Activated CD8-positive, alpha-beta memory T cell treated with anti-CD3 and anti-CD28 coated beads for 1 hour (primary cell): ENCODE measurements around the gene H2AZ1.

ENCODE experiments used
- DNase-seq, 2 donors: peaks; one replicate each; pipeline ENCODE4 v3.0.0-alpha.2; 2020; ENCODE audit warnings: low read depth in 1 of 2; ENCODE audit errors: extremely low read depth in 1 of 2

H2AZ1 gene

DNA sequence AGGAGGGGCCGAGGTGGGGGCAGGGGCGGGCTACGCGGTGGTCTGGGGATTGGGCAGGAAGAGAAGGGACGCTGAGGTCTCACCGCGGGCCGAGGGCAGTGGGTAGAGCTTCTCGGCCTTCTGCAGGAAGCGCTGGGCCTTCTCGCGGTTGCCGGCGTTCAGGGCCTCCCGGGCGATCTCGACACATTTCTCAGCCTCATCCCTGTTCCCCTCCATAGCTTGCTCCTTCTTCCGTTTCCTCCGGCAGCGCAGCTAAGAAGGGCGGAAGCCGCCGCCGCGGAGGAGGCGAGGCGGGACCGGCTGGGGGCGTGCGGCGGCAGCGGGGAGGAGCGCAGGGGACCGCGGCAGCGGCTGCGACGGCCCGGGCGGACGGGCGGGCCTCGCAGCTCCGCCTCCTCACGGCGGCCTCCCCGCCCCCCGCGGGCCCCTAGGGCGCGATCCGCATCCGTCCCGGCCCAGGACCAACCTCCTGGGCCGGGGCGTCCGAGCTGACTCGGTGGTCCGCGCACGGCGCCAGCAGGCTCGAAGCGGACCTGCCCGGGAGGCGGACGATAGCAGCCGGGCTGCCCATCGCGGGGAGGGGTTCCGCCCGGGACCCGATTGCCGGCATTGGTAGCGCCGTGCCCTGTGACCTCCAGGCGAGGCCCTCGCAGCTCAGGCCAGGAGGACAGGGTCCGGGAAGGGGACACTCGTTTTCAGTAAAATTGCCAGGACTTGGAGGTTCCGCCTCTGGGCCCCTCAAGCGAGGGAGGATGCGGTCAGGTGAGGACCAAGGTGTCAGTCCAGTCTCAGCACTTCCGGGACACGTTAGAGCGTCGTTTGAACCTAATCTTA lies 3.5 kb downstream of the H2AZ1 start, which contains the start of gene DNAJB14:
Gene DNAJB14 (minus strand): TSS at position 263 of the 834 bp plus-strand sequence. CDS start 47 bp downstream, at position 216.
- DNase-seq = peak; percentile 33 to 74

DNA sequence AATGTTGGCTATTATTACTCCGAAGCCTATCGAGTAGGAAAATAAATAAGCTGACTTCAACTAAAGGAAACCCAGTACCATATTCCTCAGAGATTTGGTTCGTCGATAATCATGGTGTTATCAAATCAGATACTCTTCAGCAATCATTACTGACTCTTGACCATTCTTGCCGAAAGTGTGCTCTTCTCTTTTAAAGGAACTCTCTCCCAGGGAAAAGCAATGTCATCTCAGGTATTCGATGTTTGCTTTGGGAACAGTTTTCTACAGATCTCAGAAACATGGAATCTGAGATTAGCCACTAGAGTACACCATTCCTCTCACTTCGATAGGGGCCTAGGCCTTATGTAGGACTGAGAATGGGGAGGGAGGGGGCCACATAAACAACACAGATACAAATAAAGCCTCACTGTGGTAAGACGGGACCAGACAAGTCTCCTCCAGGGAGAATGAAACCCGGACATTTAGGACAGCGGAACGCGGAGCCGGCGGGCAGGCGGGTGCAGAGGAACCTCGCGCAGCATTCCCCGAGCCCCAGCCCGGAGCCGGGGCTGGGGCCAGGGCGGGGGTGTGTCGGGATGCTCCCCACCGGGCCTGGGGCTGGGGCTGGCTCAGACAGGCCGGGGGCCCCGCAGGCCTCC lies 4.2 kb downstream of the H2AZ1 start:
- DNase-seq = peak in 1 of 2 donors; percentile 2

DNA sequence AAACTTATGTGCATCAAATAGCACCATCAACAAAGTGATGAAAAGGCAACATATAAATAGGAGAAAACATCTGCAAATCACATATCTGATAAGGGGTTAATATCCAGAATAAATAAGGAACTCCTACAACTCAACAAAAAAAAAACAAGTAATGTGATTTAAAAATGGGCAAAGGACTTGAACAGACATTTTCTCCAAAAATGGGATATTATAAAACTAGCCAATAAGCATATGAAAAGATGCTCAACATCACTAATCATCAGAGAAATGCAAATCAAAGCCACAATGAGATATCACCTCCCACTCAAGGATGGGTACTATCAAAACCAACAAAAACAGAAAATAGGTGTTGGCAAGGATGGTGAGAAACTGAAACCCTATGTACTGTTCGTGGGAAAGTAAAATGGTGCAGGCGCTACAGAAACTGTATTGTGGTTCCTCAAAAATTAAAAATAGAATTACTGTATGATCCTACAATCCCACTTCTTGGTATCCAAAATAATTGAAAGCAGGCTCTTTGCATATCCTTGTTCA lies 6.1 kb downstream of the H2AZ1 start:
- no peak for DNase-seq

DNA sequence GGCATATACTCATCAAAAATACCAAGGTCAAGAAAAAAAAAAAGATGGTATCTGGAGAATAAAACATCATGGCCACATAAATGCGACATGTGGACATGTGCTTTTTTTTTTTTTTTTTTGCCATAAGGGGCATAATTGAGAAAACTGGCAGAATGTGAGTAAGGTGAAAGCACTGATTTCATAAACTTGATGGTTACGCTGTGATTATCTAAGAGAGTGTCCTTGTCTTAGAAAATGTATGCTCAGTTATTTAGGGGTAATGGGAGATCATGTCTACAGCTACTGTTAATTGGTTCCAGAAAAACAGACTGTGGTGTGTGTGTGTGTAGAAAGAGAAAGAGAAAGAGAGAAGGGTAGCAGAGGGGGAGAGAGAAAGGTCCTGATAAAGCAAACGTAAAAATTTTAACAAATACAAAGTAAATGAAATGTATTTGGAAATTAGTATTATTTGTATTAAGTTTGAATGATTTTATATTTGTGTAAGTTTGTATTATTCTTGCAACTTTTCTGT lies 11.8 kb downstream of the H2AZ1 start:
- DNase-seq = no peak

DNA sequence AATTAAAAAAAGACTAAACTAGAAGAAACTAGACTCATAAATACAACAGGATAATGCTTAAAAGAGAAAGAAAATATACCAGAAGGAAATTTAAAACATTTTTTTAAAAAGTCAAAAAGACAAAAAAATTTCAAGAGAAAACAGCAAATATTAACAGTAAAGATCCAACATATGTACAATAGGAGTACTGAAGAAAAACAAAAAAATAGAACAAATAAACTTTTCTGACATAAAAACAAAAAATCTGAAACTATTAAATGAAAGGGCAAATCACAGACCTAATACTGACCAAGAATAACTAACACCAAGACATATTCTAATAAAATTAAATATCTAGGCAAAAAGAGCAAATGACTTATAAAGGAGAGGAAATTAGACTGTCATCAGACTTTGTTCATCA lies 15.2 kb downstream of the H2AZ1 start:
- DNase-seq = no peak

DNA sequence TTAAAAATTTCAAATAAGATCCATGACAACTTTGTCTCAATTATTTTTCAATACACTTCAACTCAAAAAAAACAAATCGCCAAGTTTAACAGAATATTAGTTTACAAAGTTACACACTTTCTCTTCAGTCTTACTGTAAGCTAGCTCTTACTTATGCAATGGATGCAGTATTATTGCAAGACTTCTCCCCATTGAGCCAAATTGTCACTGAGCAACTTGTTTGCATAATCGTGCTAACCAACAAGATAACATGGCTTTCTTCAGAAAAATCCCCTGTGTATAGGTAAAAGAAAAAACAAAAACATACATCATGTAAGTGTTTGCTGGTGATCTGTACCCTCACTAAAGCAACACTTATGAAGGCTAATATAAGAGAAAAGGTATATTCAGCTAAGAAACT lies 22.5 kb downstream of the H2AZ1 start:
- no peak for DNase-seq

DNA sequence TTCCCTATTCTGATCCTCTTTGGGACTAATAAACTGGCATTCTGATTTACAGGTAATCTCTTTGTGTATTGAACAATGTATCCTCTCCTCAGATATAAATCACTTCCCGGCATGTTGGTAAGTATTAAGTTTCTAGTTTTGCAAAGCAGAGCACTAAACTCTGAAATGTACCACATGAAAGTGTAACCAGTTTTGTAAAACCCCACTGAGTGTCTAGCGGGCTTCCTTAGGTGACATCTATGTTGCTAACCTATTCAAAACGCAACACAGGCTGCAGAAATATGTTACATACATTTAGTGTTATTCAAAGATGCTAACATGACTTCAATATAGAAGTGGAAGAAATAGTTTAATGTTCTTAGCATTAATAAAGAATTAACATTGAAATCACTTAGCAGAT lies 28.9 kb downstream of the H2AZ1 start:
- no peak for DNase-seq

DNA sequence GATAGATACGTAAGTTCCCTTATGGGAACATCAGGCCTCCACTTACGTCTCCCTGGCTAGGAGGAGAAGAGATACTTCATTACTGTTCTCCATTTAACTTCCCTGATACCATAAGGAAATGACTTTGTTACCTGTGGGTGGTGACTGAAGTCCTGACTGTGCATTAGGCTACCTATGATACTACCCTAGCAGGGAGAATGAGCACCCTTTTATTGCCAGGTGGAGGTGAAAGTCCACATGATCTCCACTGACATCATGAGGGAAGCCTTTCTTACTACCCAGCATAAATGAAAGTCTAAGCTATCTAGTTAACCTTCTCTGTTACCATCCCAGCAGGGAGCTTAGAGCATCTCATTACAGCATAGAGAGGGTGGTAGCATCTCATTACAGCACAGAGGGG lies 31.4 kb downstream of the H2AZ1 start:
- DNase-seq = no peak

DNA sequence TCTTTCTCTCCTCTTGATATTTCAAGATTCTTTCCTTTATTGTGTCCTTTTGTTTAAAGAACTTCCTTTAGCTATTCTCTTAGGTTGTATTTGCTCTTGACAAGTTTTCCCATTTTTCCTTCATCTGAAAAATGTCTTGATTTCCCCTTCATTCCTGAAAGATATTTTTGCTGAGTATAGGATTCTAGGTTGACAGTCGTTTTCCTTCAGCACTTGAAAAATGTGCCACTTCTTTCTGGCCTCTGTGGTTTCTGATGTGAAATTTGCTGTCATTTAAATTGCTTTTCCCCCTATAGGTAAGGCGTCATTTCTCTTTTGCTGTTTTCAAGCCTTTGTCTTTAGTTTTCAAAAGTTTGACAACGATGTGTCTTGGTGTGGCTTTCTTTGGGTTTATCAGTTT lies 32.5 kb downstream of the H2AZ1 start:
- DNase-seq = no peak

DNA sequence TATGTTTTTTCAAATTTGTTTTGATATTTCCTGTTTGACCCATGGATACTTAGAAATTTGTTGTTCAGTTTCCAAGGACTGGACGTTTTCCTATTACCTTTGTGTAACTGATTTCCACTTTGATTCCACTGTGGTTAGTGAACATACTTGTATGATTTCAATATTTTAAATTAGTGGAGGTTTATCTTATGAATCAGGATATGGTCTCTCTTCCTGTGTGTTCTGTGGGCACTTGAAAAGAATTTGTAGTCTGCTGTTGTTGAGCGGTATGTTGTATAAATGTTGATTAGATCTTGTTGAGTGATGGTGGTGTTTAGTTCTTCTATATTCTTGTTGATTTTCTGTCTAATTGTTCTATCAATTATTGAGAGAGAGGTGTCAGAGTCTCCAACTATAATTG lies 34.6 kb downstream of the H2AZ1 start:
- no peak for DNase-seq
